ENCODE results near the gene GLIS1.

DNA sequence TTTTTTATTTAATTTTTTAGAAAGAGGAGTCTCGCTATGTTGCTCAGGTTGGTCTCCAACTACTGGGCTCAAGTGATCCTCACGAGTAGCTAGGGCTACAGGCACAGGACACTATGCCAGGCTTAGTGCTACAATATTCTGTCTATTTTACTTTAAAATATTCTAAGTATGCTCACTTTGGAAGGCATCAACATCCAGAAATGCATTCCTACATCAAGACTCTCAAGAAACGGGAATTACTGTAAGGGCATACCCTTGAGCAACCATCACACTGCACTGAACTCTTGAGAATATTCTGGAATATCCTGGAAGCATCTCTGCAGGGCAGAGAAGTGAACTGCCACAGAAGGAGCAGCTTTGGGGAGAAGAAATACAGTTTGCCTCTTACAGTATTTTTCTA, 280.3 kb downstream of the GLIS1 start:
- TF ChIP-seq, protein P1, sequence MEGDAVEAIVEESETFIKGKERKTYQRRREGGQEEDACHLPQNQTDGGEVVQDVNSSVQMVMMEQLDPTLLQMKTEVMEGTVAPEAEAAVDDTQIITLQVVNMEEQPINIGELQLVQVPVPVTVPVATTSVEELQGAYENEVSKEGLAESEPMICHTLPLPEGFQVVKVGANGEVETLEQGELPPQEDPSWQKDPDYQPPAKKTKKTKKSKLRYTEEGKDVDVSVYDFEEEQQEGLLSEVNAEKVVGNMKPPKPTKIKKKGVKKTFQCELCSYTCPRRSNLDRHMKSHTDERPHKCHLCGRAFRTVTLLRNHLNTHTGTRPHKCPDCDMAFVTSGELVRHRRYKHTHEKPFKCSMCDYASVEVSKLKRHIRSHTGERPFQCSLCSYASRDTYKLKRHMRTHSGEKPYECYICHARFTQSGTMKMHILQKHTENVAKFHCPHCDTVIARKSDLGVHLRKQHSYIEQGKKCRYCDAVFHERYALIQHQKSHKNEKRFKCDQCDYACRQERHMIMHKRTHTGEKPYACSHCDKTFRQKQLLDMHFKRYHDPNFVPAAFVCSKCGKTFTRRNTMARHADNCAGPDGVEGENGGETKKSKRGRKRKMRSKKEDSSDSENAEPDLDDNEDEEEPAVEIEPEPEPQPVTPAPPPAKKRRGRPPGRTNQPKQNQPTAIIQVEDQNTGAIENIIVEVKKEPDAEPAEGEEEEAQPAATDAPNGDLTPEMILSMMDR (IDR thresholded peaks at IDR 0.05; ENCODE audit: insufficient read depth, low read length, poor library complexity, severe bottlenecking), result no peak
- TF ChIP-seq EZH2phosphoT487 (conservative IDR thresholded peaks at IDR 0.05; ENCODE audit: low read length), result no peak
